NOMO-1 (cell line): ENCODE measurements around the gene PITX1.
A peak's percentile ranks its signal among the peaks of the same experiment; 100 is the strongest.
"Not testable (repeated sequence)": the region's sequence is repeated elsewhere in the genome, so short reads cannot be mapped to it uniquely, and the experiment has no call there.

Experiments used
- DNase-seq, 2 experiments: peaks; one replicate each; lab custom pipeline; 2025; ENCODE audit not compliant: unreplicated experiment in 2 of 2; lab: John Stamatoyannopoulos, UW

PITX1 gene

DNA sequence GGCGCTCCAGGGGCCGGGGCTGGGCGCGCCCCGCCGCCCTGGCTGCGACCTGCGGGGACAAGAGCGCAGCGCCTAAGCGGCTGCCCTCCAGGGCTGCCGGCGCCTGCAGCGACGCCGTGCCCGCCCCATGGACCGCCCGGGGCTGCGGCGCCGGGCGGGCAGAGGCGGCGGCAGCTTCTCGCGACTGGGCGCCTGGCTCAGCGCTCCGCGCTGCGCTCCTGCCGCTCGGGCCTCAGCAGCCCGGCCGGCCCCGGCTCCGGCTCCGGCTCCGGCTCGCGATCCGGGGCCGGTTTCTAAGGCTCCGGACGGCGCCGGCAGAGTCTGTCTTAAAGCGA, at the start of gene PITX1:
Gene PITX1, minus strand, starts transcription at position 328 of the 335 bp plus-strand sequence. CDS start 347 bp downstream, outside the sequence.
- no peak for DNase-seq

GRCh38 chr5:135083334-135083733, 49.3 kb upstream of the PITX1 start:
- DNase-seq, result not testable (repeated sequence)

GRCh38 chr5:135081240-135081639, 47.2 kb upstream of the PITX1 start:
- DNase-seq, result no peak

GRCh38 chr5:135079760-135080159, 45.7 kb upstream of the PITX1 start:
- no peak for DNase-seq

DNA sequence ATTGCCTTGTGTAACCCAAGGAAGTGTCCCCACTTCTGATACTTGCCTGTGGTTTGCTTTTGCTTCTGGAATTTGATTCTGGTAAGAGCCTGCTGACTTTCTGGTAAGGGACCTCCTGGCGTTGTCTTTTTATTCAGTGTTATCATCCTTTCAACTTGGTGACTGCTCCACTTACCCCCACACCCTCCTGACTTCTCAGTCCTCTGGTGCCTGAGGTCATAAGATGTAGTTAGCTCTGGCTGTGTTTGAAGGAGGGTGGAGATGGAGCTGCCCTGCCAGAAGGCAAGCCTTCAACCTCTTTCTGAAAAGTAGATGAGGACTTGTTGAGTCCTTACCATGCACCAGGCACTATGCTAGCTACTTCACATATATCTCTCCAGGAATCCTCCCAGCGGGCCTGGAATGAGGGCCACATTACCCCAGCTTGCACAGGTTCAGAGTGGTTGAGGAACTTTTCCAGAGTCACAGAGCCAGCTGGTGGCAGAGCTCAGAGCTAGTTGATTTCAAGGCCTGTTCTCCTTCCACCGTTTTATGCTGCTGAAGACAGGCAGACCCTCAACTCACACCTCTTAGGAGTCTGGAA, 45.2 kb upstream of the PITX1 start:
- DNase-seq, result no peak

DNA sequence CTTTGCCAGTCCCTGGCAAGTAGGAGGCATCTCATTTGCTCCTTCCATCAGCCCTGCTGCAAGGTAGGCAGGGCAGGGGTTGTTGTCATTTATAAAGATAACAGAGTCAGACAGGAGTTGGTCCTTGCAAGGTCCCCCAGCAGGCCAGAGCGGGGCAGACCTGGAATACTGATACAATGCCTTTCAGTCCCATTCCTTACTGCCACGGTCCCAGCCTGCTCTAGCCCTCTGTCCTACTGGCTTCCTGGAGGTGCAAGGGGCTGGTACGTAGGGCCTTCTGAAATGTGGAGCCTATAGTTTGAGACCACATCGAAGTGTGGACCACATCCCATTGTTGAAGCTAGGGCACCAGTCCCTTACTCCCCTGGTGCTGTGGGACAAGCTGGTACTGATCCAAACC, 42.8 kb upstream of the PITX1 start:
- DNase-seq, result no peak

- DNase-seq, result no peak
Observed at GRCh38 chr5:135076051-135076491, 42.0 kb upstream of the PITX1 start.

- DNase-seq, result no peak
Observed at GRCh38 chr5:135075621-135076020, 41.6 kb upstream of the PITX1 start.

GRCh38 chr5:135073761-135074345, 39.8 kb upstream of the PITX1 start:
- DNase-seq, result no peak

- DNase-seq, result no peak
Observed at GRCh38 chr5:135072387-135073281, 38.6 kb upstream of the PITX1 start.

DNA sequence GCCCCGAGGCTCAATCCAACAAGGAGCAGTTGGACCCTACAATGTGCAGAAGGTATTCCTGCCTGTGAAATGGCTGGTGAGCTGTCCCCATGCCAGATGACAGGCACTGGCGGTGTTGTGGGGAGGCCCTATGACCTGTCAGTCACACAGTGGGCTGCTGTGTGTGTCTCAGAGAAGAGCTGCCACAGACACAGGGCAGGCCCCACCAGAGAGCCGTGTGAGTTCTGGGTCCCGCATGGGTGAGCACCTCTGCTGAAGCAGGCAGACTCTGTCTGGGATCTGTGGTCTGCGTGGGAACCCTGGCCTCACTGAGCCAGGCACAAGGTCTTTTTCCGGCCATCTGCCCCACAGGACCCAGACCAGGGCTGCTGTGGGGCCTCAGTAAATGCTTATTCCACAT, 37.3 kb upstream of the PITX1 start:
- no peak for DNase-seq

GRCh38 chr5:135069895-135070657, 36.0 kb upstream of the PITX1 start:
- DNase-seq, result peak in 1 of 2 experiments; percentile 11

DNA sequence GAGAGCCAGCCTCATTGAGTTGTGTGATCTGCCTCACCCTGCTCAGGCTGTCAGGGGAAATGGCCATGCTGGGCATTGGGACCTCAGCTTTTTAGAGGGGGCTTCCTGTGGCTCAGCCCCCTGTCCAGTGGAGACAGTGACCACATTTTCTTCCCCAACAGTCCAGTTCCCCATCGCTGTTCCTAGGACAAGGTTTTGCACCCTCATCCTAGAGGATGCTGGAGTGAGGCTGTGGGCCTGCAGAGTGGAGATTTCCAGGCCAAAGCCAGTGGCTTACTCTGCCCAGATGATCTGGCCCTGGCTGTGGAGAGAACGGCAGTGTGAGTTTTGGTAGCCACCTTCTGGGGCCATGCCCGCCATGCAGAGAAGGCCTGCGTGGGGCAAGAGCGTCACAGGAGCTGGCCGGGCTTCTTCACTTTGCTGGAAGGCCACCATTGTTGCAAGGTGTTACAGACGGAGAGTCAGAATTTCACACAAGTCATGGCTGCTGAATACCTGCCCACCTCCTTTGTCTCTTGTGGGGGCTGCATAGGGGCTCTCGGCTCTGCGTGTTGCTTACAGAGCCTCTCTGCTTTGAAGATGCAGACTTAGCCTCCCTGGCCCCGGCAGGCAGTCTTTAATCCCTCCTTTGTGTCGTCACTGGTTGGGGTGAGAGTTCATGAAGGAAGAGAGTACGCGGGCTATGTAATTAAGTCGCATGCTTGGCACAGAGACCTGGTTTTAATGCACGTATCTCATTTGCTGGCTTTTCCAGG, 35.2 kb upstream of the PITX1 start:
- DNase-seq, result no peak

- DNase-seq, result no peak
Observed at GRCh38 chr5:135067587-135067986, 33.6 kb upstream of the PITX1 start.

GRCh38 chr5:135066781-135067180, 32.8 kb upstream of the PITX1 start:
- DNase-seq, result no peak

DNA sequence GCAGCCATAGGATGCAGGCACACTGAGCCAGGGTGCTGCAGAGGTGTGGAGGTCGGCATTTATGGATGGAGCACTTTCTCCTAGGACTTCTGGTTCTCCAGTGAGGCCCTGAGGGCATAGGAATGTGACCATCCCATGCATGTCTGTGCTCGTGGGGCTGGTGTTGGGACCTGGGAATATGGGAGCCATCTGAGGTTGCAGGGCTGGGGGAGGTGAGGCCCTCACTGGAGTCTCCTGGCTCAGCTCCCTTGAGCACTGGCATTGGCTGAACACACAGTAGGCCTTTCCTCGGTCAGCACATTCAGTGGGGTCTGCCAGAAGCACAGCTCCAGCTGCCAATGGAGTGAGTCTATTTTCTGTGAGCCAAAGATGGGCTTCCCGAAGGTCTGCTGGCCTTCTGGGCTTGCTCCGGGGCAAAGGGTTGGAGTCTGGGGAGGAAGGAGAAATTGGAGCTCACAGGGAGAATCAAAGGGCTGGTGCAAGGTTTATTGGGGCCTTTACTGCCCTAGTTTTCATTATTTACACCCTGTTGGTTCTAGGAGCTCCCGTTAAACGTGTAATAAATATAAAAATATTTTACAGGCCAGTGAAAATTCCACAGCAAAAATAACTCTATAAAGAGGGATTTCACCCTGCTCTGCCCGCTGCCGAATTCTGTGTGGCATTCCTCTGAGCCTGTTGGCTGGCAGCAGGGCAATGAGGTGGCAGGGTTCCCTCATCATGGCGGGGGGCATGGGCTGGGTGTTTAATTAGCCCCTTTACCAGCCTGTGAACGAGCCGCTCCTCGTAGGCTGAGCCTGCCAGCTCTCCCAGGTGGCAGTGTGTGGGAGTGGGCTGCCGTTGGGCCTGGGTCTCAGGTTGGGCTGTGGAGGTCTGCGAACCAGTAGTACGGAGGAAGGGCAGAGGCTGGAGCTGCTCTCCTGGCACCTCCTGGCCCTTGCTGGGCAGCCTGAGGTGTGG, 31.6 kb upstream of the PITX1 start:
- DNase-seq, result no peak

DNA sequence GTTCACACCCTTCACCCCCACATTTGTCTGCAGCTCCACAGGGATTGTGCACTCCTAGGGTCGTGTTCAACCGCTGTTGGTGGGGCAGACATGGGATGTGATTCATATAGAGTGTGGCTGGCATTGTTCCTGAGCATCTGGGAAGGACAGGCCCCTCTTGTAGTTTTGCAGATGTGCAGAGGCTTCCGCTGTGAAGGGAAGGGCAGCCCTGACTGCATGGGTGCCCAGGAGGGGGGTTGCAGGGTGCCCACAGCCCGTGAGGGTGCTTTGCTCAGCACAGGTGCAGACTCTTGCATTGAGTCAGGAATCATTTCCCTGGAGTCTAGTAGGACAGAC, 30.2 kb upstream of the PITX1 start:
- DNase-seq, result no peak

DNA sequence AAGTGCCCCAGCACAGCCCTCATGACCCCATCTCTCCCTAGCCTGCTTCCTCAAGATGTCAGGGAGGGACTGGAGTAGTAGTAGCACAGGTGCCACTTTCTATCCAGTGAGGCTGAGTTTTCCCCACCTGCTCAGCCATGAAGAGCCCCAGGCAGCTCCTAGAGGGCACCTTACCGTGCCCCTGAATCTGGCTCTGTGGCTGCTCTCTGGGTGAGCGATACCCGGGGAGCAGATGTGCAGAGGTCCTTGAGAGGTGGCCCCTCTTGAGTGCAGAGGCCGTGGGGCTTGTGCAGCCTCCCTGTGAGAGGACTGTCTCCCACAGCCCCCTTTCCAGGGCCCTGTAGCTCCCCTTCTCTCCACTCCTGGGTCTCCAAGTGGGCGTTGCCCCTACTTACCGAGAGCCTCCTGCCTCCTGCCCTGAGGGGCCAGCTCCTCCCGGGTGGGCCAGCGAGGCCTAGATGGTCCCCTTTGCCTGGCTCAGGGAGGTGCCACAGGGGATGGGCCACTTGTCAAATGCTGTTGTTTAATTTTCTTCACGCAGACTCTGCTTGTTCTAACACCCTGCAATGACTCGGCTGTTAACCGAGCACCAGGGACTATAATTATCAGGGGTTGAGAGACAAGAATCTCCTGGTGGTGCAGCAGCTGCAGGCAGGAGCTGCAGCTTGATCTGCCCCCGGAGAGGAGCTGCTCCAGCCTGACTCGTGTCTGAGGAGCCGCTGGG, 29.6 kb upstream of the PITX1 start:
- no peak for DNase-seq

DNA sequence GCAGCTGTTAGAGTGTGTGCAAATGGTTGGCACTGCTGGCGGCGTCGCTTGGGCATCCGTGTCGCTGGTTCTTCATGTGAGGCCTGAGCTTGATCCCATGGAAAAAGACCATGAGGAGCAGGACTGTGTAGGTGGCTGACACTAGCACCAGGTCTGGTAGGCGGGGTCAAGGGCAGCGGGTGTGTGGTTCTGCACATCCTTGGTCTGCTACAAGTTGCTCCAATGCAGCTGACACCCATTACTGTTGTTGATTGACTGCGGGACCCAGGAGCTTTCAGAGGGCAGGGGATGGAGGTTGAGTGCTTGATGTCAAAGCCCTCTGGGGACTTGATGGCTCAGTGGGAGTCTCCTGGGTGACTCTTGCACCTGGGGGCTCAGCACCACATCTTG, 29.0 kb upstream of the PITX1 start:
- no peak for DNase-seq
